GM21360 (cell line): Measurements from ENCODE around the gene BRSK1.

ENCODE experiments used
- ATAC-seq: cut with Tn5 transposase; IDR thresholded peaks from one replicate; pipeline ENCODE4 v1.9.1; 2021; ENCODE audit warnings: mild to moderate bottlenecking, moderate library complexity; ENCODE audit not compliant: unreplicated experiment

The BRSK1 gene

GRCh38 chr19:55350620-55351315 is 67.0 kb downstream of the BRSK1 start:
- ATAC-seq: no peak

- ATAC-seq: no peak
These were observed 68.2 kb downstream of the BRSK1 start for GRCh38 chr19:55352040-55352439.

- ATAC-seq: no peak
These were observed 68.8 kb downstream of the BRSK1 start for GRCh38 chr19:55352549-55353145.

GRCh38 chr19:55353356-55353802 is 69.6 kb downstream of the BRSK1 start:
- no peak for ATAC-seq

- ATAC-seq: no peak
These were observed 70.3 kb downstream of the BRSK1 start for GRCh38 chr19:55353803-55354697.

- ATAC-seq: no peak
These were observed 71.0 kb downstream of the BRSK1 start, which contains the start of gene COX6B2 for GRCh38 chr19:55354698-55355212. COX6B2 (minus strand) TSS chr19:55354719; CDS start chr19:55354521, 198 bp downstream.

GRCh38 chr19:55355213-55355821 is 71.5 kb downstream of the BRSK1 start:
- ATAC-seq: no peak

GRCh38 chr19:55358493-55358892 is 74.7 kb downstream of the BRSK1 start:
- ATAC-seq: no peak

GRCh38 chr19:55358943-55359908 is 75.4 kb downstream of the BRSK1 start:
- no peak for ATAC-seq

GRCh38 chr19:55360902-55361301 is 77.1 kb downstream of the BRSK1 start:
- ATAC-seq: no peak
